ENCODE measurements around the gene GALNT14.

GALNT14 gene

GRCh38 chr2:31078579-31079105, 59.6 kb downstream of the GALNT14 start:
- no peak for TF ChIP-seq CTCF (conservative IDR thresholded peaks at IDR 0.05; ENCODE audit: low read depth)
- CTCF ChIA-PET = no interaction called here
- no peak overlapping the region for H3K27ac ChIP-seq
- DNase-seq (ENCODE audit: low spot score) = no peak
- POLR2A ChIA-PET (ENCODE audit: low non-redundant PET) = no interaction called here

GRCh38 chr2:31078011-31078410, 60.2 kb downstream of the GALNT14 start:
- DNase-seq (ENCODE audit: low spot score) = no peak
- H3K27ac ChIP-seq = no peak overlapping the region
- CTCF ChIA-PET = no interaction called here
- POLR2A ChIA-PET (ENCODE audit: low non-redundant PET) = interaction anchor here (0.6 kb wide), 1 partner anchor 246 kb away, joined by 3 read pairs; no protein-coding TSS in a partner anchor
- no peak for TF ChIP-seq CTCF (conservative IDR thresholded peaks at IDR 0.05; ENCODE audit: low read depth)

GRCh38 chr2:31075941-31076590, 62.2 kb downstream of the GALNT14 start:
- CTCF ChIA-PET = no interaction called here
- peak; percentile 6 for DNase-seq (ENCODE audit: low spot score)
- TF ChIP-seq CTCF (conservative IDR thresholded peaks at IDR 0.05; ENCODE audit: low read depth) = no peak
- no peak overlapping the region for H3K27ac ChIP-seq
- POLR2A ChIA-PET (ENCODE audit: low non-redundant PET) = no interaction called here

- DNase-seq (ENCODE audit: low spot score) = no peak
- TF ChIP-seq CTCF (conservative IDR thresholded peaks at IDR 0.05; ENCODE audit: low read depth) = no peak
- POLR2A ChIA-PET (ENCODE audit: low non-redundant PET) = no interaction called here
- CTCF ChIA-PET = interaction anchor here (0.6 kb wide), 1 partner anchor 22 kb away, joined by 3 read pairs; no protein-coding TSS in a partner anchor
- H3K27ac ChIP-seq = no peak overlapping the region
Observed at GRCh38 chr2:31075431-31075830, 62.8 kb downstream of the GALNT14 start.

GRCh38 chr2:31071741-31072140, 66.5 kb downstream of the GALNT14 start:
- ChIA-PET POLR2A (ENCODE audit: low non-redundant PET) (no interaction called here), CTCF (no interaction called here)
- H3K27ac ChIP-seq = no peak overlapping the region
- TF ChIP-seq CTCF (conservative IDR thresholded peaks at IDR 0.05; ENCODE audit: low read depth) = no peak
- DNase-seq (ENCODE audit: low spot score) = no peak

- CTCF ChIA-PET = interaction anchor here (0.6 to 1.3 kb wide), 4 partner anchors 100 to 371 kb away, joined by 3 to 4 read pairs (median 4); no protein-coding TSS in a partner anchor
- no peak for TF ChIP-seq CTCF (conservative IDR thresholded peaks at IDR 0.05; ENCODE audit: low read depth)
Observed at GRCh38 chr2:31070339-31071125, 67.7 kb downstream of the GALNT14 start.

More at GRCh38 chr2:31070339-31071125, 67.7 kb downstream of the GALNT14 start:
- peak; percentile 43 for DNase-seq (ENCODE audit: low spot score)
- H3K27ac ChIP-seq = no peak overlapping the region
- POLR2A ChIA-PET (ENCODE audit: low non-redundant PET) = no interaction called here

All from RWPE1 (cell line).